ENCODE results near the gene MYO15A.

MYO15A gene

GRCh38 chr17:18172531-18173278 is 64.1 kb downstream of the MYO15A start:
- Histone ChIP-seq H3K27me3 (ENCODE audit: insufficient read depth, low read length, poor library complexity, severe bottlenecking) (no peaks in the 10 kb centered on the region), H3K4me1 (ENCODE audit: insufficient read depth, low read length, poor library complexity, severe bottlenecking) (no peaks in the 10 kb centered on the region), H3K4me3 (ENCODE audit: low read length, poor library complexity, severe bottlenecking) (no peak overlapping the region), H3K9ac (ENCODE audit: low read depth, low read length, poor library complexity, severe bottlenecking) (no peak overlapping the region), H3K9me3 (ENCODE audit: insufficient read depth, low read depth, low read length) (no peaks in the 10 kb centered on the region), H3K4me2 (ENCODE audit: low read depth, low read length, poor library complexity, severe bottlenecking) (no peak overlapping the region), H2AFZ (ENCODE audit: low read length) (no peak overlapping the region), H3F3A (ENCODE audit: low read depth) (no peaks in the 10 kb centered on the region), H3K36me3 (ENCODE audit: insufficient read depth, low read length) (no peaks in the 10 kb centered on the region), H4K20me1 (ENCODE audit: insufficient read depth, low read length, poor library complexity, severe bottlenecking) (no peaks in the 10 kb centered on the region), H3K79me2 (ENCODE audit: insufficient read depth, low read length) (no peaks in the 10 kb centered on the region), H3K9me2 (replicated peaks; ENCODE audit: low read depth, low read length) (no peaks in the 10 kb centered on the region)
- no peak for TF ChIP-seq EZH2phosphoT487 (IDR thresholded peaks at IDR 0.05; ENCODE audit: borderline replicate concordance)
- no peak for TF ChIP-seq CTCF (conservative IDR thresholded peaks at IDR 0.05; ENCODE audit: low read length)

- Histone ChIP-seq H3K4me1 (ENCODE audit: insufficient read depth, low read length, poor library complexity, severe bottlenecking) (no peaks in the 10 kb centered on the region), H3F3A (ENCODE audit: low read depth) (no peaks in the 10 kb centered on the region), H3K4me2 (ENCODE audit: low read depth, low read length, poor library complexity, severe bottlenecking) (no peak overlapping the region), H3K9ac (ENCODE audit: low read depth, low read length, poor library complexity, severe bottlenecking) (no peak overlapping the region), H4K20me1 (ENCODE audit: insufficient read depth, low read length, poor library complexity, severe bottlenecking) (no peaks in the 10 kb centered on the region), H3K4me3 (ENCODE audit: low read length, poor library complexity, severe bottlenecking) (no peak overlapping the region), H3K79me2 (ENCODE audit: insufficient read depth, low read length) (no peaks in the 10 kb centered on the region), H3K27me3 (ENCODE audit: insufficient read depth, low read length, poor library complexity, severe bottlenecking) (no peaks in the 10 kb centered on the region), H3K36me3 (ENCODE audit: insufficient read depth, low read length) (no peaks in the 10 kb centered on the region), H3K9me3 (ENCODE audit: insufficient read depth, low read depth, low read length) (no peaks in the 10 kb centered on the region), H2AFZ (ENCODE audit: low read length) (no peak overlapping the region), H3K9me2 (replicated peaks; ENCODE audit: low read depth, low read length) (no peaks in the 10 kb centered on the region)
- TF ChIP-seq CTCF (conservative IDR thresholded peaks at IDR 0.05; ENCODE audit: low read length): no peak
- TF ChIP-seq EZH2phosphoT487 (IDR thresholded peaks at IDR 0.05; ENCODE audit: borderline replicate concordance): no peak
Measured at GRCh38 chr17:18173740-18174139, 65.2 kb downstream of the MYO15A start.

GRCh38 chr17:18176176-18176575 is 67.6 kb downstream of the MYO15A start:
- TF ChIP-seq CTCF (conservative IDR thresholded peaks at IDR 0.05; ENCODE audit: low read length) (no peak), EZH2phosphoT487 (IDR thresholded peaks at IDR 0.05; ENCODE audit: borderline replicate concordance) (no peak)
- Histone ChIP-seq H3K9ac (ENCODE audit: low read depth, low read length, poor library complexity, severe bottlenecking) (no peak overlapping the region), H3K36me3 (ENCODE audit: insufficient read depth, low read length) (no peaks in the 10 kb centered on the region), H3K9me2 (replicated peaks; ENCODE audit: low read depth, low read length) (no peaks in the 10 kb centered on the region), H3K4me2 (ENCODE audit: low read depth, low read length, poor library complexity, severe bottlenecking) (no peak overlapping the region), H3K79me2 (ENCODE audit: insufficient read depth, low read length) (no peaks in the 10 kb centered on the region), H3K27me3 (ENCODE audit: insufficient read depth, low read length, poor library complexity, severe bottlenecking) (no peaks in the 10 kb centered on the region), H3K9me3 (ENCODE audit: insufficient read depth, low read depth, low read length) (no peaks in the 10 kb centered on the region), H3F3A (ENCODE audit: low read depth) (no peaks in the 10 kb centered on the region), H3K4me1 (ENCODE audit: insufficient read depth, low read length, poor library complexity, severe bottlenecking) (no peaks in the 10 kb centered on the region), H3K4me3 (ENCODE audit: low read length, poor library complexity, severe bottlenecking) (no peak overlapping the region), H4K20me1 (ENCODE audit: insufficient read depth, low read length, poor library complexity, severe bottlenecking) (no peaks in the 10 kb centered on the region), H2AFZ (ENCODE audit: low read length) (no peak overlapping the region)

Data from Loucy (cell line).